Activated T-cell treated with anti-CD3 and anti-CD28 coated beads, Interleukin-2, amount 50 U/mL, for 48 hours (primary cell): Measurements from ENCODE around the gene CDK5R1.
"Not testable (repeated sequence)": the region's sequence is repeated elsewhere in the genome, so short reads cannot be mapped to it uniquely, and the experiment has no call there.

Experiments
- DNase-seq, 2 experiments: peaks; one replicate each; pipeline ENCODE4 v3.0.0-alpha.2; 2020

Gene CDK5R1

GRCh38 chr17:32486701-32487472 lies at the start of gene CDK5R1:
TSS of gene CDK5R1 (plus strand) at chr17:32486993. CDS start at chr17:32487621, 628 bp downstream.
- DNase-seq = peak; percentile 71 to 83

GRCh38 chr17:32440722-32441121 lies 46.1 kb upstream of the CDK5R1 start:
- DNase-seq = no peak

- DNase-seq = no peak
Measured at GRCh38 chr17:32441886-32442285, 44.9 kb upstream of the CDK5R1 start.

- no peak for DNase-seq
Measured at GRCh38 chr17:32443827-32444300, 42.9 kb upstream of the CDK5R1 start.

GRCh38 chr17:32444301-32445073 lies 42.3 kb upstream of the CDK5R1 start, which contains the start of gene PSMD11:
TSS of gene PSMD11 (plus strand) at chr17:32444510. CDS start at chr17:32444524, 14 bp downstream.
- peak; percentile 100 for DNase-seq

- peak; percentile 61 to 66 for DNase-seq
Measured at GRCh38 chr17:32445074-32445415, 41.7 kb upstream of the CDK5R1 start.

GRCh38 chr17:32445497-32445896 lies 41.3 kb upstream of the CDK5R1 start:
- DNase-seq = no peak

GRCh38 chr17:32445971-32446370 lies 40.8 kb upstream of the CDK5R1 start:
- DNase-seq = no peak

GRCh38 chr17:32446949-32447348 lies 39.8 kb upstream of the CDK5R1 start:
- no peak for DNase-seq

GRCh38 chr17:32449963-32450362 lies 36.8 kb upstream of the CDK5R1 start:
- DNase-seq = no peak

GRCh38 chr17:32450379-32450778 lies 36.4 kb upstream of the CDK5R1 start:
- DNase-seq = not testable (repeated sequence)

- no peak for DNase-seq
Measured at GRCh38 chr17:32451879-32452278, 34.9 kb upstream of the CDK5R1 start.

GRCh38 chr17:32452281-32452680 lies 34.5 kb upstream of the CDK5R1 start:
- DNase-seq = no peak

- DNase-seq = no peak
Measured at GRCh38 chr17:32453370-32453769, 33.4 kb upstream of the CDK5R1 start.

GRCh38 chr17:32458371-32458770 lies 28.4 kb upstream of the CDK5R1 start:
- DNase-seq = no peak

- no peak for DNase-seq
Measured at GRCh38 chr17:32460054-32460453, 26.7 kb upstream of the CDK5R1 start.

GRCh38 chr17:32461498-32461852 lies 25.3 kb upstream of the CDK5R1 start:
- no peak for DNase-seq

- DNase-seq = peak; percentile 72 to 76
Measured at GRCh38 chr17:32461853-32462617, 24.8 kb upstream of the CDK5R1 start.

- no peak for DNase-seq
Measured at GRCh38 chr17:32463304-32463703, 23.5 kb upstream of the CDK5R1 start.

GRCh38 chr17:32464374-32464773 lies 22.4 kb upstream of the CDK5R1 start:
- DNase-seq = no peak

GRCh38 chr17:32467949-32468348 lies 18.8 kb upstream of the CDK5R1 start:
- DNase-seq = no peak

- DNase-seq = no peak
Measured at GRCh38 chr17:32470405-32471167, 16.2 kb upstream of the CDK5R1 start.

GRCh38 chr17:32471652-32472051 lies 15.1 kb upstream of the CDK5R1 start:
- no peak for DNase-seq
